GM21390 (cell line): ENCODE measurements around the gene XDH.

Experiments
- ATAC-seq: cut with Tn5 transposase; IDR thresholded peaks from one replicate; pipeline ENCODE4 v1.9.1; 2021; ENCODE audit not compliant: unreplicated experiment

XDH gene

GRCh38 chr2:31366733-31367132 lies 47.8 kb downstream of the XDH start:
- no peak for ATAC-seq

GRCh38 chr2:31365834-31366505 lies 48.6 kb downstream of the XDH start:
- no peak for ATAC-seq

GRCh38 chr2:31365348-31365747 lies 49.2 kb downstream of the XDH start:
- no peak for ATAC-seq

GRCh38 chr2:31363956-31364750 lies 50.4 kb downstream of the XDH start:
- no peak for ATAC-seq

DNA sequence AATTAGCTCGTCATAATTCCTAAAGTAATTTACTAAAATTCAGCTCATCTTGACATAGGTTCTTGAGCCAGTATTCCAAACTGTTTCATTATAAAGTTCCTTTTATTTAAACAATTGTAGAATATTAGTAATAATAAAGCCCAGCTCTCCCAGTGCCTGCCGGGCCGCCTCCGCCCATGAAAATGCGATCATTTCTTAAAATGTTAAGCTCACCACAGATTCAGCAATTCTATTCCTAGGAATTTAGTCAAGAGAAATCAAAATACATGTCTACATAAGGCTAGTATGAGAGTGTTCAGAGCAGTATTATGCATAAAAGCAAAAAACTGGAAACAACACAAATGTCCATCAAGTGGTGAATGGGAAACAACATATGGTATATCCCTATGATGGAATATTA lies 52.0 kb downstream of the XDH start:
- no peak for ATAC-seq

- no peak for ATAC-seq
These were observed 55.3 kb downstream of the XDH start for GRCh38 chr2:31359229-31359628.

DNA sequence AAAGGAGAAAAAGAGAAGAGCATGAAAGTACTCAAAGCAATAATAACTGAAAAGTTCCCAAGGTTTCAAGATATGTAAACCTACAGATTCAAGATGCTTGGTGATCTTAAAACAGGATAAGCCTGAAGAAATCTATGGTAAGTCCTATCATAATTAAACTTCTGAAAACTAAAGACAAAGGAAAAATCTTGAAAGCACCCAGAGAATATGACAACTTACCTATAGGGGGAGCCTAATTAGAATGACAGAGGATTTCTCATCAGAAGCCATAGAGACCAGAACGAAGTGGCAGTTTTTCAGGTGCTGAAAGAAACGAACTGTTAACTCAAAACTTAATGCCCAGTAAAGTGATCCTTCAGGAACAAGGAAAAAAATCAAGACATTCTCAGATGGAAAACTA lies 59.7 kb downstream of the XDH start:
- ATAC-seq, result no peak

GRCh38 chr2:31353179-31353578 lies 61.4 kb downstream of the XDH start:
- ATAC-seq, result no peak

DNA sequence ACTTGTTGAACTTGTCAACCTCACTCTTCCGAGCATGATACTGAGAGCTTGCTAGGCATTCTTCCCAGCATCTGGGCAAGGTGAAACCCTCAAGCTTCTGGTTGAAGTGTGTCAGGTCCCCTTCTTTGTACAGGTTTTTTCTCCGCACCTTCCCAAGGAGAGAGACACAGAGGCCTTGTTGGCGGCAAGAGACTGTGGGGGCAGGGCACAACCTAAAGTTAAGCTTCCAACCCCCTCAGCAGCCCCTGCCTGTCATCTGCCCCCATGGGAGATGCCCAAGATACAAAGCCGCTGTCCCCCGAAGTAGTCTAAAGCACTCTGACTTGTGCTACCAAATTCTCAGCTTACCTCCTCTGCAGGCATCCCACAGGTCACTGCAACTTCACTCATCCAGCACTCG lies 64.9 kb downstream of the XDH start:
- no peak for ATAC-seq

DNA sequence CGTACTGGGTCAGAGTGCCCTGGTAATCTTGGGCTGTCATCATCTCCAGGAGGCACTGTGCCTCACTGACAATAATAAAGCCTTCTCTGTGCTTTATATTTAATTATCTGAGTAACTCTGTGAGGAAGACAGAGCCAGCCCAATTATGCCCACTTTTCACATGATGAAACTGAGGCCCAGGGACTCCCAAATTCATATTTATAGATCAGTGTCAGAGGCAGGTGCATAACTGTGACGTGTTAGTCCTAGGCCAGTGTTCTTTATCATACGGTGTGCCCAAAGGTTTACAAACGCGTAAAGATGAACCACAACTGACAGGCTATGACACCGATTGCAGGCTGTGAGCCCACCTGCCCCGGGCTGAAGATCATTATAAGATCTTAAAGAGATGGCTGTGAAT lies 65.4 kb downstream of the XDH start:
- no peak for ATAC-seq

DNA sequence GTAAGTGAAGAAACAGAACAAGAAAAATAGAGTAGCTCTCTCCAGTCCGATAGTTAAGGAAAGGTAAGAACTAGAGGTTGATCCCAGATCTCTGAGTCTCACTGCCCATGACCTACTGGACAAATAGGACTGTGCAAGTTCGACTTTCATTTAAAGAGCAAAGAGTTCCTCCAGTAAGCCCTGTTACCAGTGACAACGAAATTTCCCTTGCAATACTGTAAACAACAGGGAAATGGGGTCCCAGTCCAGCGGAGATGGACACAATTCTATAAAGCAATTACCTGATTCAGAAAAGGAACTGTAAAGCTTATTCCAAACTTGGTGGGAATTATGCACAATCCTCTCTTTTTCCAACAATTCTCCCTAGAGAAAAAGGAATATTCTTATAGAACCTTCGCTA lies 65.9 kb downstream of the XDH start:
- ATAC-seq, result no peak

DNA sequence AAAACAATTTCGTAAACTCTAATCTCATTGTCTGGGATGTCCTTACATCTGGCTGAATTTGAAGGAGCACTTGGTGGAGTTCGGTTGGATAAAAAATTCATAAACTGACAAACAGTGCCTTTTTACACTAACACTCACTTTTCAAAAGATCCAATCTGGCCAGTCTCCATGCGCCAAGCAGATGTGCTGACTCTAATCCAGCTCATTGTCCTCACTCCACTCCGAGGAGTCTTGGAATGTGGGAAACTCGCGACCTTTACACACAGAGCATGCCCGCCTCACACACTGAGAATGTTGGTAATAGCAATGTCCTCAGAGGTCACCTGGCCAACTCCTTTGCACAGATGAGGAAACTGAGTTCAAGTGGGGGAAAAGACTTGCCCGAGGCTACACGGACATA lies 66.8 kb downstream of the XDH start:
- no peak for ATAC-seq

DNA sequence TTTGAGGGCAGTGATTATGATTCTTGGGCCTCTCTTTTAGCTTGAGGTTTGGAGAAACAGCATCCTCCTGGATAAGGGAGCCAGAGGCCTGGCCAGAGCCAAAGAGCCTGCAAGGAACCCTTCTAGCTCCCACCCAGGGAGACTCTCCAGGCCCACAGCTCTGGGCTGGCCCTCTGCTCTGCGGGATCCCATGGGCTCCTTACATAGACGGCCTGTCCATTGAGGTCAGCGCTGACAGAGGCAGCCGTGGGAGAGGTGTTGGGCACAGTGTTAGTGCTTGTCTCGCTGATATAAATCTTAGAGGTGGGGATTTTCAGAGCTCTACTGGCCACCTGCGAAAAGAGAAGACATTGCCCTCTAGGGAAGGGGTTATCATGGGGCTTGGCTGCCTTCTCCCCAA lies 67.2 kb downstream of the XDH start:
- no peak for ATAC-seq

DNA sequence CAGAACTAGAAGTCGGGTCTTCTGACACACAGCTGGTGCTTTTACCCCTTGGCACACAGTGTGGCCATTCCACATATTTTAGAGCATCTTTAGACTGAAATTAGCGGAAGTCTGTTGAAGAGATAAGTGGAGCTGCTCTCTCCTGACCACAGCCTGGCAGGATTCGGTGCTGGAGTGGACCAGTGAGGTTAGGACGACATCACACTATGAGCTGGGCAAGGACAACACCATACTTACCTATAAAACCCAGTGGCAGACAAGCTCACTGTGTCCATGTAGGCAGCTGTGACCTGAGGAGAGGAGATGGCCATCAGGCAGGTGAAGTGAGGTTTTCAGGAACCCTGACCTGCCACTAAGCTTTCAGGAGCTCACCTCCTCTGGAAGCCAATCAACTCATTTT lies 70.1 kb downstream of the XDH start:
- no peak for ATAC-seq

GRCh38 chr2:31341351-31341750 lies 73.2 kb downstream of the XDH start:
- no peak for ATAC-seq

DNA sequence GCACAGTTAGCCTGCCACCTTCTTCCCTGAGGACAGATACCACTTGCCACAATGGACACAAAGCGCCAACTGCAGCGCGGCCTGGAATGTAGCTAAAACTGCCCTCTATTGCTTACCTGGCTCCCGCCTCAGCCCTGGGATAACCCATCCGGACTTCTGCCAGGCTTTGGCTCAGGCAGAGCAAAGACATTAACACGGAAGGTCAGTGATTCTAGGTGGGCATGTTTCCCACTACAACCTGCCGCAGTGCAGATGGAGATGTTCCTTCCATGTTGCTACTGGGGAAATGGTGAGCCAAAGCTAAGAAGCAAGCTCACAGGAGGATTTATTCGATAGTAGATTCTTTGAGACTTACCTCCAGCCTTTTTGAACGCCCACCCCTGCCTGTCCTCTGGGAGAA lies 74.8 kb downstream of the XDH start:
- no peak for ATAC-seq

GRCh38 chr2:31337860-31338259 lies 76.7 kb downstream of the XDH start:
- ATAC-seq, result no peak

GRCh38 chr2:31337197-31337596 lies 77.3 kb downstream of the XDH start:
- no peak for ATAC-seq

DNA sequence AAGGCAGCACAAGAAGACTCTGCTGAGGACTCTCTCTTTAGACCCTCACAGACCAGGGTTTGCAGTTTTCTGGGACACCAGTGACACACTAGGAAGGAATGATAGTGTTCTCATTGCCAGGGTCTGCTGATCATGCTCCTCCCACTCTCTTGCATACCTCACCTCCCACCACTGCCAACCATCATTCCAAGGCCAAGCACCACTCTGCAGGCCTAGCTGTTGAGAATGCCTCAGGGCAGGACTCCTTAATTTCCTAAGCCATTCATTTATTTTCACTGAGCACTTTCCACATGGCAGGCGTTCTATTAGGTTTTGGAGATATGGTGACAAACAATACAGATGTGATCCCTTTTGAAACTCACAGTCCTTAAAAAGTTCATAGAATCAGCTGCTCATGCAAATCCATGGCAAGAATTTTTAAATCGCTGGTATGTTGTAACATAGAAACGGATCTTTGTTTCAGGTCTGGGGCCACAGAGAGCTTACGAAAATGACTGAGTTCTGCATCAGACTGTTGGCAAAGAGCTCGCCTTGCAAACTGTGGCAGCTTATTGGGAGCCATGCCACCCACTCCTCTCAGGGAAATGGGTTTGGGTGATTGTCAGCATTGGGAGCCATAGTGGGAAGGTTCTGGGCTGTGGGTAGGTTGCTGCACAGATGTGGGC lies 78.5 kb downstream of the XDH start:
- no peak for ATAC-seq

DNA sequence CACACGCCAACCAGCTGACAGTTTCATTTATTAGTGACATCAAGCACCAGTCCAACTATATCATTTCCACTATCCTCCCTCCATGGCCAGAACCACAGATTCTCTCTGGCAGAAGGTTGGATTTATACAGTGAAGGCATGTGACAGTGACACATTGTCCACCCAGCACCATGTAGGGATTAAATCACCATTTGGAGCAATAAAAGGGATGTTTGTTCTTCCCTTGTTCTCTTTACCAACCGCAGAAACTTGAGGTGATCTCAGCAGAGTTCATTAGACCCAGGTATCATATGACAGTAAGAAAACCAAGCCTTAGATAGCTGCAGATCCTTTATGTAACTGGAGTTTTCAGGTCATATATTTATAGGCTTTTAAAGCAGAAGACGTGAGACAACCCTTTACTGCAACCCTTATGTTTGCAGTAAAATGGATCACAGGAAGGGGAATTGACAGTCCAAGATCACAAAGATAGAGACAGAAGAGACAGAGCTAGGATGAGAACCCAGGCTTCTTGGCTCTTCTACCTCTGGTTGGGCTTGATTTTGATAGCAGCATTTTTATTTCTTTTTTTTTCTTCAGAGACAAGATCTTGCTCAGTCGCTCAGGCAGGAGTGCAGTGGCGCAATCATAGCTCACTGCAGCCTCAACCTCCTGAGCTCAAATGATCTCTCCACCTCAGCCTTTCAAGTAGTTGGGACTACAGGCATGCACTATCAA lies 80.1 kb downstream of the XDH start:
- no peak for ATAC-seq

- peak; percentile 78 for ATAC-seq
These were observed 80.9 kb downstream of the XDH start for GRCh38 chr2:31333527-31334183.
